HFF-Myc (cell line): ENCODE data around the gene HEMGN.

Experiments used
- DNase-seq: peaks from one replicate; pipeline ENCODE4 v3.0.0-alpha.2; 2011; ENCODE audit warnings: low read depth; ENCODE audit errors: extremely low read depth
- H3K4me3 ChIP-seq: replicated peaks from 2 replicates; pipeline ENCODE4 v1.5.1; 2011; ENCODE audit warnings: low read depth, mild to moderate bottlenecking, control low read depth, low read length
- TF ChIP-seq, protein P1 (sequence below): IDR thresholded peaks from 2 replicates; pipeline ENCODE4 v1.5.1; 2012; ENCODE audit warnings: mild to moderate bottlenecking, low read depth, low read length, control low read depth; ENCODE audit errors: missing control alignments

The HEMGN gene

DNA sequence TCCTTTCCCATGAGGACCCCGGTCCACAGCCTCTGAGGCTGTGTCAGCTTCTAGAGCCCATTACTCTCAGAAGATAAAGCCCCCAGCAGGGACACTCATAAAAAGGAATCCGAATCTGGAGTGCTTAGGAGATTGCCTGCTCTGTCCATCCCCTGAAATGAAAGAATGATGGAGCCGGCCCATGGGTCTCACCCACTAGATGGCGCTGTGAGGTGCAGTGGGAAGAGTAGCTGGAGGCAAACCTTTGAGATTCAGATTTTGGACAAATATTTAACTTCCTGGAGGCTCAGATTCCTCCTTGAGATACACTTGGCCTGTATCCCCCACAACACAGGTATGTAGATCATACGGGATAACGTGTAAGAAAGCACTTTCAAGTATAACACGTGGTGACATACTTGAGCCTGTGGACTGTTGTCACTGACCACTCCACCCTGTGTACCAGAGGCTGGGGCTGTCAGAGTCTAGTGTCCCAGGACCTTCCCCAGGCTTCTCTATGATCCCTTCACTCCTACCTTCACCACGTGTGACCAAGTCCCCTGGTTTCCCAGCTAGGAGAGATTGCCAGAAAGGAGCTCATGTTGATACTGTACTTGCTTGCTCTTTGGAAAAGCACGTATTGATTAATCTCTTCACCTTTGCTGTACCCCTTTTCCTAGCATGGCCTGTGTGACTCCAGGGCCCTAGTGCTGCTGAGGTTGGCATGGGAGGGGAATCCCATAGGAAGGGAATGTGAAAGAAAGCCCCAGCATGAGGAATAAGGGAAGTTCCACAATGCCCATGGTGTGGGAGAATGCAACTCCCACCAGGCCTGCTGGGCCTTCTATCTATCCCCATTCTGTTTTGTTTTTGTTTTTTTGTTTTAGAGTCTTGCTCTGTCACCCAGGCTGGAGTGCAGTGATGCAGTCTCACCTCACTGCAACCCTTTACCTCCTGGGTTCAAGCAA, 47.8 kb downstream of the HEMGN start:
- TF ChIP-seq, protein P1, sequence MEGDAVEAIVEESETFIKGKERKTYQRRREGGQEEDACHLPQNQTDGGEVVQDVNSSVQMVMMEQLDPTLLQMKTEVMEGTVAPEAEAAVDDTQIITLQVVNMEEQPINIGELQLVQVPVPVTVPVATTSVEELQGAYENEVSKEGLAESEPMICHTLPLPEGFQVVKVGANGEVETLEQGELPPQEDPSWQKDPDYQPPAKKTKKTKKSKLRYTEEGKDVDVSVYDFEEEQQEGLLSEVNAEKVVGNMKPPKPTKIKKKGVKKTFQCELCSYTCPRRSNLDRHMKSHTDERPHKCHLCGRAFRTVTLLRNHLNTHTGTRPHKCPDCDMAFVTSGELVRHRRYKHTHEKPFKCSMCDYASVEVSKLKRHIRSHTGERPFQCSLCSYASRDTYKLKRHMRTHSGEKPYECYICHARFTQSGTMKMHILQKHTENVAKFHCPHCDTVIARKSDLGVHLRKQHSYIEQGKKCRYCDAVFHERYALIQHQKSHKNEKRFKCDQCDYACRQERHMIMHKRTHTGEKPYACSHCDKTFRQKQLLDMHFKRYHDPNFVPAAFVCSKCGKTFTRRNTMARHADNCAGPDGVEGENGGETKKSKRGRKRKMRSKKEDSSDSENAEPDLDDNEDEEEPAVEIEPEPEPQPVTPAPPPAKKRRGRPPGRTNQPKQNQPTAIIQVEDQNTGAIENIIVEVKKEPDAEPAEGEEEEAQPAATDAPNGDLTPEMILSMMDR = peak; percentile 86
- no peak for DNase-seq
- H3K4me3 ChIP-seq = no peak overlapping the region

DNA sequence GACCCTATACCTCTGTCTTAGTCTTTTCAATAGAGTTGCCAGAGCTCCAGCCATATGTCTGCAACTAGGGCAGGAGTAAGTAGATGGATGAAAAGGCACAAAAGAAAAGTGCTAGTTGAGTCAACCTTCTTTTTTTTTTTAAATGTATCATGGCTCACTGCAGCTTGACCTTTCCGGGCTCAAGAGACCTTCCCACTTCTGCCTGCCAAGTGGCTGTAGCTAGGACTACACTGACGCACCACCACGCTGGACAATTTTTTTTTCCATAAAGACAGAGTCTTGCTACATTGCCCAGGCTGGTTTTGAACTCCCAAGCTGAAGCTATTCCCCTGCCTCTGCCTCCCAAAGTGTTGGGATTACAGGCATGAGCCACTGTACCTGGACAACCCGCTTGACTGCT, 57.6 kb downstream of the HEMGN start:
- DNase-seq = no peak
- TF ChIP-seq, protein P1 = no peak
- no peak overlapping the region for H3K4me3 ChIP-seq
